Right atrium auricular region (tissue), 2 donors: ENCODE measurements around the gene MARK1. TPM values are rescaled to one million over a fixed set of nuclear protein-coding genes. Genes with fewer than 3 reads are reported as not detected.

Experiments
- DNase-seq: peaks from one replicate; pipeline ENCODE4 v3.0.0-alpha.2; 2019; ENCODE audit warnings: low spot score
- H3K27ac ChIP-seq, 2 donors: fragments of 200-600 bp; sonication (generic); 1 replicate in 1 of 2; 2 replicates in 1 of 2; pipeline ENCODE4 v1.5.1; 2016 to 2019
- H3K27me3 ChIP-seq, 2 donors: fragments of 200-600 bp; sonication (generic); one replicate each; pipeline versions ENCODE4 v1.5.1 to v1.6.0; 2017 to 2019
- H3K36me3 ChIP-seq: fragments of 200-600 bp; sonication (generic); one replicate; pipeline ENCODE4 v1.5.1; 2016
- H3K4me1 ChIP-seq, 2 donors: fragments of 200-600 bp; sonication (generic); one replicate each; pipeline versions ENCODE4 v1.5.1 to v1.6.0; 2017 to 2019
- H3K4me3 ChIP-seq, 2 donors: fragments of 200-600 bp; sonication (generic); 1 replicate in 1 of 2; 2 replicates in 1 of 2; pipeline ENCODE4 v1.5.1; 2017 to 2019; ENCODE audit warnings: mild to moderate bottlenecking in 1 of 2, moderate library complexity in 1 of 2
- H3K9me3 ChIP-seq, 2 donors: fragments of 200-600 bp; sonication (generic); one replicate each; pipeline ENCODE4 v1.5.1; 2019
- total RNA-seq, 2 donors: library from RNA; depleted of rRNA; stranded (reverse); fragments of >200 nt; gene quantifications; one replicate each; pipeline ENCODE4 v1.1.0, GENCODE V29; 2016
- TF ChIP-seq, protein P1 (sequence below), 2 donors: fragments of 200-600 bp; sonication (generic); IDR thresholded peaks; one replicate each; pipeline ENCODE4 v1.5.1; 2019; ENCODE audit warnings: antibody characterized with exemption in 2 of 2

The MARK1 gene
- total RNA-seq, 2 donors from 2014 or later = 12.5 to 20.0 TPM

DNA sequence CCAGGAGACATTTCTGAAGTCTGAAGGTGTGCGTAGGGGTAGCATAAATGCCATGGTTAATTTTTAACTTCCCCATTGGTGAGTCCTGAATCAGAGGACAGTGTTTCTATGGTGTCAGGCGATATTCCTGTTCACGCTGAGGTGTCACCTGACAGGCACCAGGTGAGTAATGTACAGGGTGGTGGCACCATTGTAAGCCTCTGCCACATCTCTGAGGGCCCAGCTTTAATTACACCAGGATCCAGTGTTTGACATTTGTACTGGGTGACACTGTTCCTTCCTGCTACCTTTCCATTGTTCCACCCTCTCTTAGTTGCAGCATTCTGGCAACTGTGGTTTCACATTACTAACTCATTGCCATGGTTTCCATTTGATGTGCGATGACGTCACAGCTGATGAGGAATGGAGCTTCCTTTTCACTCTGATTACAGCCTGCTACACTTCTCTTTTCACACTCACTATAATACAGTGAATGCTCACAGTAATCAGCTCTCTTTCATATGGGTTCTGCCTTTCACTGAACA is 40.6 kb upstream of the MARK1 start:
- H3K4me3 ChIP-seq = no peak overlapping the region
- no peaks in the 10 kb centered on the region for H3K27me3 ChIP-seq
- TF ChIP-seq, protein P1, sequence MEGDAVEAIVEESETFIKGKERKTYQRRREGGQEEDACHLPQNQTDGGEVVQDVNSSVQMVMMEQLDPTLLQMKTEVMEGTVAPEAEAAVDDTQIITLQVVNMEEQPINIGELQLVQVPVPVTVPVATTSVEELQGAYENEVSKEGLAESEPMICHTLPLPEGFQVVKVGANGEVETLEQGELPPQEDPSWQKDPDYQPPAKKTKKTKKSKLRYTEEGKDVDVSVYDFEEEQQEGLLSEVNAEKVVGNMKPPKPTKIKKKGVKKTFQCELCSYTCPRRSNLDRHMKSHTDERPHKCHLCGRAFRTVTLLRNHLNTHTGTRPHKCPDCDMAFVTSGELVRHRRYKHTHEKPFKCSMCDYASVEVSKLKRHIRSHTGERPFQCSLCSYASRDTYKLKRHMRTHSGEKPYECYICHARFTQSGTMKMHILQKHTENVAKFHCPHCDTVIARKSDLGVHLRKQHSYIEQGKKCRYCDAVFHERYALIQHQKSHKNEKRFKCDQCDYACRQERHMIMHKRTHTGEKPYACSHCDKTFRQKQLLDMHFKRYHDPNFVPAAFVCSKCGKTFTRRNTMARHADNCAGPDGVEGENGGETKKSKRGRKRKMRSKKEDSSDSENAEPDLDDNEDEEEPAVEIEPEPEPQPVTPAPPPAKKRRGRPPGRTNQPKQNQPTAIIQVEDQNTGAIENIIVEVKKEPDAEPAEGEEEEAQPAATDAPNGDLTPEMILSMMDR (IDR thresholded peaks at IDR 0.05) = no peak
- no peak for DNase-seq
- H3K9me3 ChIP-seq = no peaks in the 10 kb centered on the region
- H3K36me3 ChIP-seq = no peaks in the 10 kb centered on the region
- H3K4me1 ChIP-seq = no peaks in the 10 kb centered on the region
- H3K27ac ChIP-seq = no peak overlapping the region

DNA sequence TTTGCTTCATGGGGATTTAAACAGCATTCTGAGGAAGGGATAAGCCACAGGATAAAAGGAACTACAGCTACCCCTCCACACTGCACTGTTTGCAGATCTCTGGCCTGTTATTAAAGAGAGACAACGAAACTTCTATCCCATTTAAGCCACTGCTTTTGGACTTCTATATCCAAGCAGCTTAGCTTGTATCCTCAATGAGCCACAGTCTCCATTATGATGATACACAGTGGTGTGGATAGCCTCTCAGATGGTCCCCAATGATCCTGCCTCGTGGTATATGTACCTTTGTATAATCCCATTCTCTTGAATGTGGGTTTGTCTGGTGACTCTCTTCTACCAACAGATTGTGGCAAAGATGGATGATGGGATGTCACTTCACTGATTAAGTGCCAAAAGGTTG is 36.0 kb upstream of the MARK1 start:
- no peaks in the 10 kb centered on the region for H3K9me3 ChIP-seq
- TF ChIP-seq, protein P1 (IDR thresholded peaks at IDR 0.05) = no peak
- no peak for DNase-seq

DNA sequence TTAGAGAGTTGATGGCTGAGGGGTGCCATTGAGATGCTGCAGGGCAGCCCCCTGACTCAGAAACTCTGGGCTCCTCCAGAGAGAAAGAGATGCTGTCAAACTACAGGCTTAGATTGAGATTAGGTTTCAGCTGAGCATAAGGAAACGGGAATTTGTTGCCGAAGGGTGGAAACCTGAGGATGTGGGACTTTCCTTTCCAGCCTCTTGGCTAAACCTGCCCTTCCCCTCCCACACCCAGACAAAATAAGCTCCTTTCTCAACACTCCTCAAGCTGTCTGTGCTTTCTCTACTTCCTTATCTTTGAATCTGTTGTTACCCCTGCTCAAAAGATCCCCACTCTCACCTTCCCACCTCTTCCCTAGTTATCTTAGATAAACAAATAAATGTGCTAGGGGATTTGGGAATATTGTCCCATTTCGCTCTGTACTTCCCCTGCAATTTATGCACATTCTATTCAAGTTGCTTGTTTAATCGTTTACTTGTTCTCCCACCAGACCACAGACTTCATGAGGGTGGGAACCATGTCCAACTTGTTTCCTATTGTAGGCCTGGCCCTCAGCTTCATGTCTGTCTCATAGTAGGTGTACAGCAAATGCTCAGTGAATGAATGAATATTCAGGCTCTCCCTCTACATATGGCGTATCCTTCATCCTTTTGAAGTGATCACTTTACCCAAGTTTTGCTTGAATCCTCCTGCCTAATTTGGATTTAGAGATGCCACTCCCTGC is 30.6 kb upstream of the MARK1 start:
- Histone ChIP-seq H3K27ac (no peak overlapping the region), H3K36me3 (no peaks in the 10 kb centered on the region), H3K4me3 (no peak overlapping the region), H3K27me3 (no peaks in the 10 kb centered on the region), H3K9me3 (no peaks in the 10 kb centered on the region), H3K4me1 (no peaks in the 10 kb centered on the region)
- TF ChIP-seq, protein P1 (IDR thresholded peaks at IDR 0.05) = no peak
- DNase-seq = no peak

More for the DNA sequence above, 36.0 kb upstream of the MARK1 start:
- Histone ChIP-seq H3K36me3 (no peaks in the 10 kb centered on the region), H3K27ac (no peak overlapping the region), H3K4me1 (no peaks in the 10 kb centered on the region), H3K27me3 (no peaks in the 10 kb centered on the region), H3K4me3 (no peak overlapping the region)

DNA sequence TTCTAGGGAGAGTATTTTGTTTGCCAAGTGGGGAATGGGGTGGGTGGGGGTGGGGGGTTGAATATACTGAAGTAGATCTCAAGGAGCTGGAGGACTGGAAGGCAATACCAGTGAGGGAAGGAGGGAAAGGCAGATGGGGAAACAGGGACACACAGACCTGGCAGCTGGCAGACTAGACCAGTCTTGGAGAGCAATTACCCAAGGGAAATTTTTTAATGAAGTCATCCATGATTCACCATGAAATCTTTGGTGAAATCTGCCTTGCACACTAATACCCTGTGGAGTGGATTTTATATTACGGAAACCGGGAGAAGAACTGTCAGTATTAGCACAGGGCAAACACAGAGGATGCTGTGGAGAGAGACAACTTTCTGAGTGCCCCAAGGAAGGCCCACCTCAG is 29.7 kb upstream of the MARK1 start:
- no peak for DNase-seq
- Histone ChIP-seq H3K4me3 (no peak overlapping the region), H3K9me3 (no peaks in the 10 kb centered on the region), H3K27me3 (no peaks in the 10 kb centered on the region), H3K36me3 (no peaks in the 10 kb centered on the region), H3K4me1 (no peaks in the 10 kb centered on the region), H3K27ac (no peak overlapping the region)
- TF ChIP-seq, protein P1 (IDR thresholded peaks at IDR 0.05) = no peak

DNA sequence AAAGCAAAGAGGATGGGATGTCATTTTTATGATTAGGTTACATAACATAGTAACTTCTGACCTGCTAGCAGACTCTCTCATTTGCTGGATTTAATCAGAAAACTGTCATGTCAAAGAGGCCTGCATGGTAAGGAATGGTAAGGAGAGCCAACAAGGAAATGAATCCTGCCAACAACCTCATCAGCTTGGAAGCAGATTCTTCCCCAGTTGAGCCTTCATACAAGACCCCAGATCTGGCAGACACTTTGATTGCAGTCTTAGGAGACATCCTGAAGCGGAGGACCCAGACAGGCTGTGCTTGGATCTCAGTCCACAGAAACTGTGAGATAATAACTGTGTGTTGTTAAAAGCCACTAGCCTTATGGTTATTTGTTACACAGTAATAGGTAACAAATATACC is 27.6 kb upstream of the MARK1 start:
- Histone ChIP-seq H3K27me3 (no peaks in the 10 kb centered on the region), H3K4me3 (no peak overlapping the region), H3K36me3 (no peaks in the 10 kb centered on the region), H3K4me1 (no peaks in the 10 kb centered on the region), H3K9me3 (no peaks in the 10 kb centered on the region), H3K27ac (no peak overlapping the region)
- DNase-seq = no peak
- TF ChIP-seq, protein P1 (IDR thresholded peaks at IDR 0.05) = no peak

DNA sequence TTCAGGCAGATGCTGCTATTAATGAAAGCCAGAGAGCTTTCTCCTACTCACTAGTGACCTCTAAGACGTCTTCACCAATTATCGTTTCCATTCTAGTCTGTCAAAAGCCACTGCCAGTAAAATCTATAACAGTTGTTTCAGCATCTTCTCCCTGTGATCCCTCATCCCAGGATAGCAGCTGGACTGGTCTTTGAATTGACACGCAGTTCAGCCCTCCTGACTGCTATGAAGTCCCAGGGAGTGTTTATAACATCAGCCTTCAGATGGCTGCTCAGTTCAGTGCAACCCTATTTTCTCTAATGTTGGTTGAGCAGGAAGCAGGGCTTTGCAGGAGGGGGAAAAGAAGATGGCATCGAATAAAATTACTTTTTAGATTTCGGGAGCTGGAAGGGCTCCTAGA is 23.6 kb upstream of the MARK1 start:
- no peak overlapping the region for H3K4me3 ChIP-seq
- no peaks in the 10 kb centered on the region for H3K27me3 ChIP-seq
- no peak overlapping the region for H3K27ac ChIP-seq
- no peaks in the 10 kb centered on the region for H3K4me1 ChIP-seq
- DNase-seq = no peak
- TF ChIP-seq, protein P1 (IDR thresholded peaks at IDR 0.05) = no peak
- no peaks in the 10 kb centered on the region for H3K36me3 ChIP-seq
- H3K9me3 ChIP-seq = no peaks in the 10 kb centered on the region
